Ovary (tissue), 9 donors: ENCODE measurements around the gene FGGY. TPM values are rescaled to one million over a fixed set of nuclear protein-coding genes. Genes with fewer than 3 reads are reported as not detected.
"Not testable (repeated sequence)": the region's sequence is repeated elsewhere in the genome, so short reads cannot be mapped to it uniquely, and the experiment has no call there.

Source experiments
- DNase-seq, 5 donors: peaks; one replicate each; pipeline ENCODE4 v3.0.0-alpha.2; 2019 to 2020
- H3K27ac ChIP-seq, 2 donors: fragments of 200-600 bp; one replicate each; pipeline versions ENCODE4 v1.5.1 to v1.8.0; 2019 to 2022
- H3K27me3 ChIP-seq: fragments of 200-600 bp; one replicate; pipeline ENCODE4 v1.8.0; 2022
- H3K36me3 ChIP-seq: fragments of 200-600 bp; sonication (generic); one replicate; pipeline ENCODE4 v1.5.1; 2019
- H3K4me1 ChIP-seq: one replicate; pipeline ENCODE4 v1.8.1; 2013; ENCODE audit warnings: mild to moderate bottlenecking, moderate library complexity; ENCODE audit not compliant: insufficient read depth
- H3K4me3 ChIP-seq: fragments of 200-600 bp; sonication (generic); one replicate; pipeline ENCODE4 v1.5.1; 2017
- H3K9me3 ChIP-seq, 2 donors: fragments of 200-600 bp in 1 of 2; sonication (generic) in 1 of 2; one replicate each; pipeline versions ENCODE4 v1.5.1 to v1.8.1; 2013 to 2019; ENCODE audit warnings: mild to moderate bottlenecking in 1 of 2, moderate library complexity in 1 of 2
- EP300 ChIP-seq: sonication (generic); formaldehyde crosslinking; IDR thresholded peaks from one replicate; pipeline ENCODE4 v1.6.1; 2017; ENCODE audit warnings: antibody characterized with exemption
- POLR2A ChIP-seq: fragments of 450-650 bp; IDR thresholded peaks from one replicate; pipeline ENCODE4 v1.6.1; 2017; ENCODE audit warnings: antibody characterized with exemption, mild to moderate bottlenecking, moderate library complexity
- WGBS, 3 donors: extraction: QIAGEN DNeasy Blood & Tissue Kit in 1 of 3; methylation state at CpG; one replicate each; pipeline versions ENCODE4 v1.1.5 to v1.1.7; 2013 to 2017; 5-methylcytosine and 5-hydroxymethylcytosine counted together
- intact Hi-C, 4 donors: fragments of 100-400 bp; cut with DNase I; formaldehyde crosslinking; loops; one replicate each; pipeline versions ENCODE4 v1.11.0 to v1.15.1; 2022 to 2023
- polyA plus RNA-seq, 2 donors: library from polyadenylated mRNA; stranded (reverse); fragments of 200-250 nt in 1 of 2; fragments of 350-450 nt in 1 of 2; fragmentation: Illumina TruSeq in 1 of 2; extraction: RNeasy Lipid Tissue Mini Kit (QIAGEN cat#74804) in 1 of 2; gene quantifications; one replicate each; pipeline ENCODE4 v1.2.3, GENCODE V29; 2013 to 2014
- total RNA-seq, 7 donors: library from RNA; depleted of rRNA in 2 of 7; stranded (reverse); fragments of >200 nt in 2 of 7; fragmentation: NEBNext Ultra II Directional in 3 of 7; extraction: Animal tissue kit (Norgen Biotek cat#: 25700) in 3 of 7; gene quantifications; one replicate each; pipeline versions ENCODE4 v1.1.0 to v1.2.4, GENCODE V29; 2016 to 2023
- TF ChIP-seq, protein P1 (sequence below), 3 donors: fragments of 450-650 bp in 2 of 3; fragments of 200-600 bp in 1 of 3; IDR thresholded peaks; one replicate each; pipeline versions ENCODE4 v1.5.1 to v1.8.0; 2016 to 2022; ENCODE audit warnings: antibody characterized with exemption in 3 of 3, mild to moderate bottlenecking in 1 of 3
- donor health status: DM: no; HTN: no; CAD: no; lungs with moderate emphysema.
- donor health status: DM: no; HTN: no; CAD: no.
- donor health status: Bipolar disorder and iron deficiency.
- donor health status: DM: yes; HTN: yes; CAD: no.
- donor health status: DM: no; HTN: no; CAD: no.
- donor health status: DM: yes; HTN: yes; CAD: no.

FGGY gene
- total and polyA plus RNA-seq, 9 donors, result 7.9 to 62.0 (median 44.7) TPM

GRCh38 chr1:59352065-59352464, 55.2 kb downstream of the FGGY start:
- intact Hi-C loops, result no loop called here
- WGBS, 3 donors, result 77 to 89% (median 88%) methylated on average over 1 of the region's 1 CpG
- DNase-seq, result no peak
- H3K4me1 ChIP-seq, result peaks cover 2% of the 10 kb centered on the region
- H3K36me3 ChIP-seq, result no peaks in the 10 kb centered on the region
- no peak overlapping the region for H3K4me3 ChIP-seq
- H3K27me3 ChIP-seq, result no peaks in the 10 kb centered on the region
- no peaks in the 10 kb centered on the region for H3K9me3 ChIP-seq
- H3K27ac ChIP-seq, result no peak overlapping the region
- TF ChIP-seq, protein P1, sequence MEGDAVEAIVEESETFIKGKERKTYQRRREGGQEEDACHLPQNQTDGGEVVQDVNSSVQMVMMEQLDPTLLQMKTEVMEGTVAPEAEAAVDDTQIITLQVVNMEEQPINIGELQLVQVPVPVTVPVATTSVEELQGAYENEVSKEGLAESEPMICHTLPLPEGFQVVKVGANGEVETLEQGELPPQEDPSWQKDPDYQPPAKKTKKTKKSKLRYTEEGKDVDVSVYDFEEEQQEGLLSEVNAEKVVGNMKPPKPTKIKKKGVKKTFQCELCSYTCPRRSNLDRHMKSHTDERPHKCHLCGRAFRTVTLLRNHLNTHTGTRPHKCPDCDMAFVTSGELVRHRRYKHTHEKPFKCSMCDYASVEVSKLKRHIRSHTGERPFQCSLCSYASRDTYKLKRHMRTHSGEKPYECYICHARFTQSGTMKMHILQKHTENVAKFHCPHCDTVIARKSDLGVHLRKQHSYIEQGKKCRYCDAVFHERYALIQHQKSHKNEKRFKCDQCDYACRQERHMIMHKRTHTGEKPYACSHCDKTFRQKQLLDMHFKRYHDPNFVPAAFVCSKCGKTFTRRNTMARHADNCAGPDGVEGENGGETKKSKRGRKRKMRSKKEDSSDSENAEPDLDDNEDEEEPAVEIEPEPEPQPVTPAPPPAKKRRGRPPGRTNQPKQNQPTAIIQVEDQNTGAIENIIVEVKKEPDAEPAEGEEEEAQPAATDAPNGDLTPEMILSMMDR (IDR thresholded peaks at IDR 0.05), result no peak
- no peak for TF ChIP-seq EP300

- H3K4me1 ChIP-seq, result peaks cover 2% of the 10 kb centered on the region
- H3K4me3 ChIP-seq, result no peak overlapping the region
- no peaks in the 10 kb centered on the region for H3K27me3 ChIP-seq
- intact Hi-C loops, result no loop called here
- H3K36me3 ChIP-seq, result no peaks in the 10 kb centered on the region
- no peak overlapping the region for H3K27ac ChIP-seq
- no peaks in the 10 kb centered on the region for H3K9me3 ChIP-seq
- no peak for DNase-seq
- 90 to 93% (median 92%) methylated on average over 3 of the region's 3 CpGs for WGBS, 3 donors
- TF ChIP-seq, protein P1 (IDR thresholded peaks at IDR 0.05), result no peak
- TF ChIP-seq EP300 (no peak), POLR2A (no peak)
Observed at GRCh38 chr1:59353453-59353852, 56.6 kb downstream of the FGGY start.

GRCh38 chr1:59354239-59354638, 57.3 kb downstream of the FGGY start:
- H3K4me1 ChIP-seq, intact Hi-C loops, H3K27ac ChIP-seq, DNase-seq, H3K4me3 ChIP-seq, H3K27me3 ChIP-seq, H3K9me3 ChIP-seq, H3K36me3 ChIP-seq: not testable (repeated sequence)
- 75 to 83% (median 80%) methylated on average over 4 of the region's 4 CpGs for WGBS, 3 donors

DNA sequence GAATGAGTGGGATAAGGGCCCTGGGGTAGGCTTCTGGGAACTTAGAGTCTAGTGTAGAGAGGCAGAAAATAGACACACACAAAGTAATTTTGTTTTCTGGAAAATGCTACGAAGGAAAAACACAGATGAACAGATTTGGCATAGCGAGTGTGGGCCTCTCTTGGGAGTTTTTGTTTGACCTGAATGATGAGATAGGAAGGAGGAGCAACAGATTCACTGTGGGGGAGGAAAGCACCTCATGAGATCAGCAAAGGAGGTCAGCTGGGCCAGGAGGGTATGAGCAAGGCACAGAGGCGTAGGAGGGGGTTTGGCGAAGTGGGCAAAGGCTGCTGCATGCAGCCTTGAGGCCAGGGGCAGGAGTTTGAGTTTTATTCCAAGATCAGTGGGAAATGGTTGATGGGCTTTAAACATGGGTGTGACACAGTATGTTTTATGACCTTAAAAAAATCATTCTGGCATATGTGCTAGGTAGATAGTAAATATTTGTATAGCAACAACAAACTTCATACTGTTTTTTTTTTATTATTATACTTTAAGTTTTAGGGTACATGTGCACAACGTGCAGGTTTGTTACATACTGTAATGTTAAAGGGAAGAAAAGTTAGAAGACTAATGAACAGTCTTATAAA, 57.9 kb downstream of the FGGY start:
- Histone ChIP-seq H3K36me3 (no peaks in the 10 kb centered on the region), H3K4me1 (peaks cover 2% of the 10 kb centered on the region), H3K27me3 (no peaks in the 10 kb centered on the region), H3K4me3 (no peak overlapping the region), H3K27ac (no peak overlapping the region), H3K9me3 (no peaks in the 10 kb centered on the region)
- intact Hi-C loops, result no loop called here
- TF ChIP-seq EP300 (no peak), POLR2A (no peak)
- TF ChIP-seq, protein P1 (IDR thresholded peaks at IDR 0.05), result no peak
- peak; percentile 29 to 54 (median 31) for DNase-seq
- 53 to 55% (median 54%) methylated on average over 5 of the region's 5 CpGs for WGBS, 3 donors

DNA sequence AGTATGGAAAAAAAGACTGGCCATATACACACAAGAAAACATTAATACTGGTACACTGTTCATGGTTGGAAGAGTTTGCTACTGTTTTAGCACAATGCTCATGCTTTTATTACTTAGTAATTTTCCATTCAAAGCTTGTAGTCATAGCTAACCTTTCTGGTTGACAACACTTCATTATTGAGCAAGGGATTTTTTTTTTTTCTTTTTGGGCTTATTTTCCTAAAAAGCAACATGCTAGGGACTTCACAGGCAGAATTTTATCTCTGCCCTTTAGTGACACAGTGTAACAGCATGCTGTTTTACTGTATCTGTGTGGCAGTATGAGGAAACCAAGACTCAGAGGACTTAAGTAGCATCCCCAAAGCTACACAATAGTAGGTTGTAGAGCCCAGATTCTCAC, 58.5 kb downstream of the FGGY start:
- Histone ChIP-seq H3K9me3 (no peaks in the 10 kb centered on the region), H3K4me1 (peaks cover 6% of the 10 kb centered on the region), H3K4me3 (no peak overlapping the region), H3K27me3 (no peaks in the 10 kb centered on the region), H3K27ac (no peak overlapping the region), H3K36me3 (no peaks in the 10 kb centered on the region)
- intact Hi-C loops, result no loop called here
- TF ChIP-seq, protein P1 (IDR thresholded peaks at IDR 0.05), result no peak
- TF ChIP-seq POLR2A, result no peak
- TF ChIP-seq EP300, result no peak
- DNase-seq, result no peak
